Activated CD8-positive, alpha-beta T cell treated with anti-CD3 and anti-CD28 coated beads for 36 hours (primary cell): ENCODE measurements around the gene TBC1D1. TPM values are rescaled to one million over a fixed set of nuclear protein-coding genes. Genes with fewer than 3 reads are reported as not detected.
A peak's percentile ranks its signal among the peaks of the same experiment; 100 is the strongest.

ENCODE experiments used
- ATAC-seq: fragments of 200-7000 bp; cut with Tn5 transposase; one replicate; pipeline ENCODE4 v1.10.0; 2021; ENCODE audit warnings: mild to moderate bottlenecking, moderate library complexity
- CTCF ChIA-PET: fragments of 350-600 bp; sonication (Branson Sonifier 250); formaldehyde crosslinking; loops from one replicate; lab custom pipeline; 2021; ENCODE audit warnings: antibody characterized with exemption; lab: Charles Lee
- POLR2A ChIA-PET: fragments of 350-600 bp; sonication (Branson Sonifier 250); formaldehyde crosslinking; loops from one replicate; lab custom pipeline; 2021; ENCODE audit warnings: antibody characterized with exemption; lab: Charles Lee
- DNase-seq: peaks from one replicate; pipeline ENCODE4 v3.0.0-alpha.2; 2020
- H3K27ac Mint-ChIP-seq: one replicate; pipeline ENCODE4 v1.8.0; 2021; ENCODE audit warnings: mild to moderate bottlenecking, mixed read lengths
- H3K27me3 Mint-ChIP-seq: one replicate; pipeline ENCODE4 v1.8.0; 2021; ENCODE audit warnings: mixed read lengths
- H3K36me3 Mint-ChIP-seq: one replicate; pipeline ENCODE4 v1.8.0; 2021; ENCODE audit warnings: low read depth, mixed read lengths
- H3K4me1 Mint-ChIP-seq: one replicate; pipeline ENCODE4 v1.8.0; 2021; ENCODE audit warnings: low read depth, mixed read lengths
- H3K4me3 Mint-ChIP-seq: one replicate; pipeline ENCODE4 v1.8.0; 2021; ENCODE audit warnings: mild to moderate bottlenecking, moderate library complexity, mixed read lengths
- H3K9me3 Mint-ChIP-seq: one replicate; pipeline ENCODE4 v1.8.0; 2021; ENCODE audit warnings: mixed read lengths
- intact Hi-C: fragments of 100-400 bp; cut with micrococcal nuclease; formaldehyde crosslinking; loops from one replicate; pipeline ENCODE4 v1.10.0; 2022
- total RNA-seq, 2 experiments: library from RNA; stranded (reverse); gene quantifications; one replicate each; pipeline ENCODE4 v1.2.3, GENCODE V29; 2021
- TF ChIP-seq, protein P1 (sequence below): fragments of 200-600 bp; IDR thresholded peaks from one replicate; pipeline ENCODE4 v1.8.0; 2022; ENCODE audit warnings: antibody characterized with exemption, mild to moderate bottlenecking

TBC1D1 gene
- total RNA-seq, 2 experiments from 2014 or later = 79.4 to 91.4 TPM

DNA sequence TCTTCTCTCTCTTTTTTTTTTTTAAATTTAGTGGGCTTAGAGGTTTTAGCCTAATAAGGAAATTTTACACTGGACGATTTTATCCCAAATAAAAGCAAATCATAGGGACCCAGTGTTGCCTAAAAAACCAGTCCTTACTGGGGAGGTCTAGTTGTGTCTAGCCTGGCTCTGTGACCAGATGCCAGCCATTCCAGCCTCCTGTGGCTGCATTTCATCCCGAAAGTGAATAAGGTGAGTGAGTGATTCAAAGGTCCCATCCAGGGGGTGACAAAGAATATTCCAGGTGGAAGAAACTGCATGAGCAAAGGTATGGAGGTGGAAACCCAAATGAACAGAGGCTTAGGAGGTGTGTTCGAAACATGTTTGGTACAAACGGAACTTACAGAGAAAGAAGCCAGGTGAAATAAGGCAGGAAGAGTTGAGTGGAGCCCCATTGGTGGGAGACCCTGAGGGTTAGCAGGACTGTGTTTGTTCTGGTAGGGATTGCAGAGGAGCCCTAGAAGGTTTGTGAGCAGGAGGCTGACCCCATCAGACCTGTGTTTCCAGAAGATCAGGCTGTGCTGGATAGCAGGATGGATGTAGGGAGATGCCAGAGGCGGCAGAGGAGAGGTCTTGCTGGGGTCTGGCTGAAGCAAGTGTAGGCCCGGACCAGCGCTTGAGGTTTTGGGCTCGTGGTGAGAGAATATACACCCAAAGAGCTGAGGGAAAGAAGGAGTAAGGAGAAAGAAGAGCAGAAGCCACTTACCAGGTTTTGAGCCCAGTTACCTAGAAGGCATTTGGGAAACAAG lies 100.9 kb downstream of the TBC1D1 start:
- DNase-seq (no peak), ATAC-seq (no peak)
- ChIA-PET CTCF (no interaction called here), POLR2A (no interaction called here)
- Mint-ChIP-seq H3K4me3 (no peak overlapping the region), H3K36me3 (no peaks in the 10 kb centered on the region), H3K4me1 (peaks cover 25% of the 10 kb centered on the region), H3K9me3 (no peaks in the 10 kb centered on the region), H3K27ac (no peak overlapping the region), H3K27me3 (no peaks in the 10 kb centered on the region)
- intact Hi-C loops = no loop called here
- TF ChIP-seq, protein P1, sequence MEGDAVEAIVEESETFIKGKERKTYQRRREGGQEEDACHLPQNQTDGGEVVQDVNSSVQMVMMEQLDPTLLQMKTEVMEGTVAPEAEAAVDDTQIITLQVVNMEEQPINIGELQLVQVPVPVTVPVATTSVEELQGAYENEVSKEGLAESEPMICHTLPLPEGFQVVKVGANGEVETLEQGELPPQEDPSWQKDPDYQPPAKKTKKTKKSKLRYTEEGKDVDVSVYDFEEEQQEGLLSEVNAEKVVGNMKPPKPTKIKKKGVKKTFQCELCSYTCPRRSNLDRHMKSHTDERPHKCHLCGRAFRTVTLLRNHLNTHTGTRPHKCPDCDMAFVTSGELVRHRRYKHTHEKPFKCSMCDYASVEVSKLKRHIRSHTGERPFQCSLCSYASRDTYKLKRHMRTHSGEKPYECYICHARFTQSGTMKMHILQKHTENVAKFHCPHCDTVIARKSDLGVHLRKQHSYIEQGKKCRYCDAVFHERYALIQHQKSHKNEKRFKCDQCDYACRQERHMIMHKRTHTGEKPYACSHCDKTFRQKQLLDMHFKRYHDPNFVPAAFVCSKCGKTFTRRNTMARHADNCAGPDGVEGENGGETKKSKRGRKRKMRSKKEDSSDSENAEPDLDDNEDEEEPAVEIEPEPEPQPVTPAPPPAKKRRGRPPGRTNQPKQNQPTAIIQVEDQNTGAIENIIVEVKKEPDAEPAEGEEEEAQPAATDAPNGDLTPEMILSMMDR = no peak

DNA sequence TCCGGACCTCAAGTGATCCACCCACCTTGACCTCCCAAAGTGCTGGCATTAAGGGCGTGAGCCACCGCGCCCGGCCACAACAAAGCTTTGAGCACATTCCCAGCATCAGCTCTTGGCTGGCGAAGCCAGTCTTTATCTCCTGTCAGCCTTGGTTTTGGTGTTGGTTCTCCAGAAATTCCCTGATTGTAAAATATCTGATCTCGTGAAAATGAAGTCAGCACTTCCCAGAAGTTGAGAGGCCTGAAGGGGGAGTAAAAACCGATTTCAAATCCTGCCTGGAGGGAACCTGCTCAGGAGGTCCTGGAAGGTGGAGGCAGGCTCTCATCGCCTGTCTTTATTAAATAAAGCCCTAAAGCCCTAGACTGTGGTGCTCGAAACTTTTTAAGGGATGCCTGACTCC lies 102.9 kb downstream of the TBC1D1 start:
- no peaks in the 10 kb centered on the region for H3K27me3 Mint-ChIP-seq
- no peaks in the 10 kb centered on the region for H3K9me3 Mint-ChIP-seq
- H3K27ac Mint-ChIP-seq = no peak overlapping the region
- no peaks in the 10 kb centered on the region for H3K36me3 Mint-ChIP-seq
- ChIA-PET POLR2A (no interaction called here), CTCF (interaction anchor here (1.8 kb wide), 1 partner anchor 23 kb away, joined by 5 read pairs; no protein-coding TSS in a partner anchor)
- TF ChIP-seq, protein P1 = no peak
- no peak overlapping the region for H3K4me3 Mint-ChIP-seq
- DNase-seq (no peak), ATAC-seq (no peak)
- intact Hi-C loops = no loop called here
- peaks cover 35% of the 10 kb centered on the region for H3K4me1 Mint-ChIP-seq

DNA sequence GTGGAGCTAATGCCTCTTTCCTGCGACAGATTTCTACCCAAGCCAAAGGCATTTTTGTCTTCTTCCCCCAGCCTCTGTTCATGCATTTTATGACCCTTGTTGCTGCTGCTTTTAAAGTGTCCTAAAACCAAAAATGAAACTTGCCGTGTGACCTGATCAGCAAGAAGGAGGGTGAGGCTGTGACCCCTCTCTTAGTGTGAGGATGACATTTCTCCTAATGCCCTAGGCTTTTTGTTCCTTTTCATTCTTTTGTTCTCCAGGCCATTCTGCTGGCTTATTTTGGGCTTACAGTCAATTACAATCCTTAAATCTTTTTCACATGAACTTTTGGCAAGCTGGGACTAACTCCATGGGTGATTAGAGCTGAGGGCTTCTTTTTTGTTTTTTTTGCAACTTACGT lies 103.7 kb downstream of the TBC1D1 start:
- H3K27ac Mint-ChIP-seq = no peak overlapping the region
- intact Hi-C loops = no loop called here
- H3K4me1 Mint-ChIP-seq = peaks cover 39% of the 10 kb centered on the region
- no peaks in the 10 kb centered on the region for H3K36me3 Mint-ChIP-seq
- no peak for DNase-seq
- CTCF ChIA-PET = interaction anchor here (0.9 to 1.8 kb wide), 2 partner anchors 23 to 58 kb away, joined by 3 to 5 read pairs; no protein-coding TSS in a partner anchor
- no peaks in the 10 kb centered on the region for H3K27me3 Mint-ChIP-seq
- TF ChIP-seq, protein P1 = no peak
- H3K9me3 Mint-ChIP-seq = no peaks in the 10 kb centered on the region
- H3K4me3 Mint-ChIP-seq = no peak overlapping the region
- ATAC-seq = peak; percentile 55
- POLR2A ChIA-PET = no interaction called here

DNA sequence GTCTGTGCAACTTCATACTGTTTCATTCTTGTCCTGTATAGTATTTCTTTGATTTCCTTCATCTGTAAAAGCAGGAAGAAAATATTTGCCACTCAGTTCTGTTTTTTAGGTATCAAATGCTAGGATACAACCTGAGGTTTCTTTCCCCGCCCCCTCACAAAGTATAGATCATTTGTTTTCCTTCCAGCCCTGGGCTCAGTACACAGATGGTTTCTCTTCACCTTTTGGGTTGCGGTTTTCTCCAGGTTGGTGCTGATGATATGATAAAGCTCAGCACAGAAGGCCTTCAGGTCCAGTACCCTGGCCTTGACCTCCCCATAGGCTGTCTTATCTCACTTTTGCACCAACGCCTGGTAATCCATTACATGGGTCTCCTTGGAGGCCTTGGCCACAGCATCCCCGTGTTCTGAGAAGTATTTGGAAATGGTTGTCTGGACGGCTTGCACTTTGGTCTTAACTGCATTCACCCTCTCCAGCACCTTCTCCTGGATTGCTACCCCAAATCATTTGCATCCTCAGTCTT lies 104.5 kb downstream of the TBC1D1 start:
- Mint-ChIP-seq H3K4me3 (no peak overlapping the region), H3K36me3 (no peaks in the 10 kb centered on the region), H3K4me1 (peaks cover 42% of the 10 kb centered on the region), H3K27me3 (no peaks in the 10 kb centered on the region), H3K27ac (no peak overlapping the region), H3K9me3 (no peaks in the 10 kb centered on the region)
- DNase-seq (no peak), ATAC-seq (no peak)
- POLR2A ChIA-PET = no interaction called here
- CTCF ChIA-PET = interaction anchor here (0.9 kb wide), 1 partner anchor 58 kb away, joined by 3 read pairs; no protein-coding TSS in a partner anchor
- TF ChIP-seq, protein P1 = no peak
- intact Hi-C loops = no loop called here
